Activated CD8-positive, alpha-beta memory T cell treated with anti-CD3 and anti-CD28 coated beads for 36 hours (primary cell): ENCODE results near the gene RNU4-1. TPM values are rescaled to one million over a fixed set of nuclear protein-coding genes. Genes with fewer than 3 reads are reported as not detected.
"Not testable (repeated sequence)": the region's sequence is repeated elsewhere in the genome, so short reads cannot be mapped to it uniquely, and the experiment has no call there.

Experiments
- CTCF ChIA-PET: fragments of 350-600 bp; sonication (Branson Sonifier 250); formaldehyde crosslinking; loops from one replicate; lab custom pipeline; 2021; ENCODE audit warnings: antibody characterized with exemption; lab: Charles Lee
- POLR2A ChIA-PET: fragments of 350-600 bp; sonication (Branson Sonifier 250); formaldehyde crosslinking; loops from one replicate; lab custom pipeline; 2021; ENCODE audit warnings: antibody characterized with exemption; lab: Charles Lee
- total RNA-seq, 2 experiments: library from RNA; stranded (reverse); gene quantifications; one replicate each; pipeline ENCODE4 v1.2.3, GENCODE V29; 2021

Gene RNU4-1
- 100 to 1,000 TPM; 620 to 702 TPM for total RNA-seq

GRCh38 chr12:120292661-120293531 is at the start of gene RNU4-1:
RNU4-1 (minus strand) TSS chr12:120293237.
- POLR2A ChIA-PET: interaction anchor here (0.6 to 4.8 kb wide), 15 partner anchors 10 to 286 kb away, joined by 3 to 192 read pairs (median 8); partner anchors contain the start of genes PXN, RPLP0, SIRT4 and SRSF9
- CTCF ChIA-PET: interaction anchor here (1.5 to 4.7 kb wide), 5 partner anchors 9 to 65 kb away, joined by 3 to 38 read pairs (median 9); partner anchors contain the start of gene SIRT4

GRCh38 chr12:120342175-120343038 is 49.4 kb upstream of the RNU4-1 start:
- CTCF ChIA-PET: no interaction called here
- POLR2A ChIA-PET: interaction anchor here (0.6 kb wide), 1 partner anchor 407 kb away, joined by 5 read pairs; no protein-coding TSS in a partner anchor

- POLR2A ChIA-PET: no interaction called here
- CTCF ChIA-PET: no interaction called here
Measured at GRCh38 chr12:120339256-120339655, 46.2 kb upstream of the RNU4-1 start.

GRCh38 chr12:120337730-120338129 is 44.7 kb upstream of the RNU4-1 start:
- POLR2A ChIA-PET: no interaction called here
- CTCF ChIA-PET: no interaction called here

GRCh38 chr12:120336392-120336791 is 43.4 kb upstream of the RNU4-1 start:
- CTCF ChIA-PET: interaction anchor here (1.4 to 1.9 kb wide), 2 partner anchors 8 to 10 kb away, joined by 3 to 5 read pairs; no protein-coding TSS in a partner anchor
- POLR2A ChIA-PET: not testable (repeated sequence)

GRCh38 chr12:120335447-120335846 is 42.4 kb upstream of the RNU4-1 start:
- CTCF ChIA-PET: interaction anchor here (0.7 to 1.9 kb wide), 3 partner anchors 9 to 28 kb away, joined by 3 to 5 read pairs (median 3); no protein-coding TSS in a partner anchor
- POLR2A ChIA-PET: not testable (repeated sequence)

GRCh38 chr12:120332523-120332922 is 39.5 kb upstream of the RNU4-1 start:
- ChIA-PET CTCF (interaction anchor here (0.8 to 1.1 kb wide), 2 partner anchors 16 to 17 kb away, joined by 3 read pairs; no protein-coding TSS in a partner anchor), POLR2A (no interaction called here)

- ChIA-PET CTCF (interaction anchor here (1.1 kb wide), 1 partner anchor 16 kb away, joined by 3 read pairs; no protein-coding TSS in a partner anchor), POLR2A (no interaction called here)
Measured at GRCh38 chr12:120332041-120332440, 39.0 kb upstream of the RNU4-1 start.

- ChIA-PET POLR2A (no interaction called here), CTCF (no interaction called here)
Measured at GRCh38 chr12:120331390-120331789, 38.4 kb upstream of the RNU4-1 start.

GRCh38 chr12:120328228-120328627 is 35.2 kb upstream of the RNU4-1 start:
- ChIA-PET POLR2A (no interaction called here), CTCF (no interaction called here)

GRCh38 chr12:120327593-120327992 is 34.6 kb upstream of the RNU4-1 start, which contains the start of gene PLA2G1B:
PLA2G1B (minus strand) TSS chr12:120327779; CDS start chr12:120327753, 26 bp downstream.
- ChIA-PET POLR2A (interaction anchor here (0.7 kb wide), 1 partner anchor 10 kb away, joined by 3 read pairs; no protein-coding TSS in a partner anchor), CTCF (no interaction called here)

- ChIA-PET POLR2A (interaction anchor here (1.3 kb wide), 1 partner anchor 34 kb away, joined by 3 read pairs; no protein-coding TSS in a partner anchor), CTCF (interaction anchor here (0.6 to 2.4 kb wide), 5 partner anchors 15 to 138 kb away, joined by 3 to 10 read pairs (median 3); partner anchors contain the start of gene SIRT4)
Measured at GRCh38 chr12:120324841-120325417, 31.9 kb upstream of the RNU4-1 start.

GRCh38 chr12:120323772-120324171 is 30.7 kb upstream of the RNU4-1 start:
- CTCF ChIA-PET: no interaction called here
- POLR2A ChIA-PET: interaction anchor here (1.3 kb wide), 1 partner anchor 32 kb away, joined by 3 read pairs; no protein-coding TSS in a partner anchor

GRCh38 chr12:120321382-120322202 is 28.6 kb upstream of the RNU4-1 start:
- CTCF ChIA-PET: interaction anchor here (0.6 kb wide), 1 partner anchor 32 kb away, joined by 3 read pairs; no protein-coding TSS in a partner anchor
- POLR2A ChIA-PET: no interaction called here

- ChIA-PET CTCF (interaction anchor here (1.0 to 3.8 kb wide), 9 partner anchors 9 to 113 kb away, joined by 3 to 16 read pairs (median 7); partner anchors contain the start of genes RNU4-1 and SIRT4), POLR2A (interaction anchor here (0.6 to 1.9 kb wide), 5 partner anchors 10 to 179 kb away, joined by 3 to 18 read pairs (median 3); partner anchors contain the start of genes RNU4-1, RNU4-2 and RPLP0)
Measured at GRCh38 chr12:120317224-120318105, 24.4 kb upstream of the RNU4-1 start.

GRCh38 chr12:120316798-120317223 is 23.8 kb upstream of the RNU4-1 start:
- CTCF ChIA-PET: interaction anchor here (1.0 to 3.8 kb wide), 10 partner anchors 9 to 113 kb away, joined by 3 to 16 read pairs (median 5); partner anchors contain the start of genes RNU4-1 and SIRT4
- POLR2A ChIA-PET: interaction anchor here (0.6 to 1.9 kb wide), 4 partner anchors 25 to 180 kb away, joined by 3 to 18 read pairs (median 6); partner anchors contain the start of genes RNU4-1, RNU4-2 and RPLP0
